ENCODE results near the gene CPSF3.

Gene CPSF3

GRCh38 chr2:9406529-9407362 lies 16.7 kb upstream of the CPSF3 start:
- CTCF ChIA-PET = no interaction called here

DNA sequence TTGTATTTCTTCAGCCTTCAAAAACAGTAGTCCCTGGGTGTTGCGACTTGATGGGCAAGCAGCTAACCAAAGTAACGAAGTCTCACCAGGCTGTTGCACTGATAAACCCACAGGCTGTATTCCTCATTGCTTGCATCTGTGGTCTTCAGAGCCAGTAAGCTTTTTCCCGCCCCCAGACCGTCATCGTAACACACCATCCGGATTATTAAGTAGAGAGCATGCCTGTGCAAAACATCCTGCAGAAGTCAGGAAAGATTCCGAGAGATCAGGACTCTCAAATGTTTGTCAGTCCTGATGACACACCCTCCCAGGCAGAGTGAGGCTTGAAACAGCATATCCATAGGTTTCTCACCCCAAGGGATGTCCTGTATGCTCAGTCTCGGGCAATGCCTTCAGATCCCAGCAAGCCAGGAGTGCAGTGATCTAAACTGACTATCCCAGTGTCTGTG lies 16.1 kb upstream of the CPSF3 start:
- ChIA-PET CTCF (no interaction called here), POLR2A (no interaction called here)
- no peak for DNase-seq (ENCODE audit: extremely low spot score)
- no peak for TF ChIP-seq CTBP1 (IDR thresholded peaks at IDR 0.05; ENCODE audit: borderline replicate concordance)
- TF ChIP-seq ZNF384 (IDR thresholded peaks at IDR 0.05) = no peak
- no peak for TF ChIP-seq FOXK2 (IDR thresholded peaks at IDR 0.05)
- TF ChIP-seq ELF4 (IDR thresholded peaks at IDR 0.05) = no peak
- no peak for TF ChIP-seq TARDBP (IDR thresholded peaks at IDR 0.05)
- no peak for TF ChIP-seq LEF1 (IDR thresholded peaks at IDR 0.05; ENCODE audit: borderline replicate concordance)
- no peak for TF ChIP-seq ARNT (IDR thresholded peaks at IDR 0.05)
- TF ChIP-seq SUZ12 (IDR thresholded peaks at IDR 0.05) = no peak
- no peak for TF ChIP-seq NFRKB (IDR thresholded peaks at IDR 0.05)
- no peak for TF ChIP-seq PKNOX1 (IDR thresholded peaks at IDR 0.05)
- no peak for TF ChIP-seq BHLHE40 (IDR thresholded peaks at IDR 0.05; ENCODE audit: borderline replicate concordance)
- no peak for TF ChIP-seq SP1 (IDR thresholded peaks at IDR 0.05)

More at GRCh38 chr2:9406529-9407362, 16.7 kb upstream of the CPSF3 start:
- POLR2A ChIA-PET = no interaction called here
- no peak for DNase-seq (ENCODE audit: extremely low spot score)
- no peak for TF ChIP-seq ZNF384 (IDR thresholded peaks at IDR 0.05)
- TF ChIP-seq FOXM1 (IDR thresholded peaks at IDR 0.05; ENCODE audit: borderline replicate concordance) = no peak
- TF ChIP-seq FOXK2 (IDR thresholded peaks at IDR 0.05) = no peak

- ChIA-PET POLR2A (no interaction called here), CTCF (no interaction called here)
- no peak for DNase-seq (ENCODE audit: extremely low spot score)
- TF ChIP-seq SP1 (IDR thresholded peaks at IDR 0.05) (no peak), PKNOX1 (IDR thresholded peaks at IDR 0.05) (no peak), ELF4 (IDR thresholded peaks at IDR 0.05) (no peak), FOXA1 (IDR thresholded peaks at IDR 0.05) (no peak), ARNT (IDR thresholded peaks at IDR 0.05) (no peak), ZNF384 (IDR thresholded peaks at IDR 0.05) (no peak), LEF1 (IDR thresholded peaks at IDR 0.05; ENCODE audit: borderline replicate concordance) (no peak), L3MBTL2 (conservative IDR thresholded peaks at IDR 0.05) (no peak), CTBP1 (IDR thresholded peaks at IDR 0.05; ENCODE audit: borderline replicate concordance) (no peak), BHLHE40 (IDR thresholded peaks at IDR 0.05; ENCODE audit: borderline replicate concordance) (no peak), FOXK2 (IDR thresholded peaks at IDR 0.05) (no peak), FOXM1 (IDR thresholded peaks at IDR 0.05; ENCODE audit: borderline replicate concordance) (no peak), SUZ12 (IDR thresholded peaks at IDR 0.05) (no peak), NFRKB (IDR thresholded peaks at IDR 0.05) (no peak), TARDBP (IDR thresholded peaks at IDR 0.05) (no peak), HDGF (IDR thresholded peaks at IDR 0.05; ENCODE audit: borderline replicate concordance) (no peak)
These were observed 14.8 kb upstream of the CPSF3 start for GRCh38 chr2:9408641-9409151.

DNA sequence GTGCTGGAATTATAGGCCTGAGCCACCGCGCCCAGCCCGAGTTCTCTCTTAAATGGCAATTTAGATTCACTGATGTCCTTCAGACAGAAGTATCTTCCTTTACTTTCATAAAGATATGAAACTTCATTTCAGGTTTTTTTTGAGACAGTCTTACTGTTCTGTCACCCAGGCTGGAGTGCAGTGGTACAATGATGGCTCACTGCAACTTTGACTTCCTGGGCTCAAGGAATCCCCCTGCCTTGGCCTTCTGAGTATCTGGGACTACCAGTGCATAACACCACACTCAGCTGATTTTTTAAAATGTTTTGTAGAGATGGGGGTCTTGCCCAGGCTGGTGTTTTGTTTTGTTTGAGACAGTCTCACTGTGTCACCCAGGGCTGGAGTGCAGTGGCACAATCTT lies 13.3 kb upstream of the CPSF3 start:
- ChIA-PET POLR2A (no interaction called here), CTCF (no interaction called here)
- no peak for DNase-seq (ENCODE audit: extremely low spot score)
- TF ChIP-seq TARDBP (IDR thresholded peaks at IDR 0.05) = no peak
- TF ChIP-seq ARNT (IDR thresholded peaks at IDR 0.05) = no peak
- TF ChIP-seq FOXA1 (IDR thresholded peaks at IDR 0.05) = no peak
- TF ChIP-seq PKNOX1 (IDR thresholded peaks at IDR 0.05) = no peak
- TF ChIP-seq ELF4 (IDR thresholded peaks at IDR 0.05) = no peak
- no peak for TF ChIP-seq BHLHE40 (IDR thresholded peaks at IDR 0.05; ENCODE audit: borderline replicate concordance)
- no peak for TF ChIP-seq HDGF (IDR thresholded peaks at IDR 0.05; ENCODE audit: borderline replicate concordance)
- no peak for TF ChIP-seq SP1 (IDR thresholded peaks at IDR 0.05)
- TF ChIP-seq FOXK2 (IDR thresholded peaks at IDR 0.05) = no peak
- TF ChIP-seq LEF1 (IDR thresholded peaks at IDR 0.05; ENCODE audit: borderline replicate concordance) = no peak

GRCh38 chr2:9412781-9413180 lies 10.7 kb upstream of the CPSF3 start:
- no peak for DNase-seq (ENCODE audit: extremely low spot score)
- CTCF ChIA-PET = no interaction called here

GRCh38 chr2:9415516-9416169 lies 7.8 kb upstream of the CPSF3 start:
- TF ChIP-seq CTBP1 (IDR thresholded peaks at IDR 0.05; ENCODE audit: borderline replicate concordance) (no peak), ARNT (IDR thresholded peaks at IDR 0.05) (no peak), SUZ12 (IDR thresholded peaks at IDR 0.05) (no peak), FOXK2 (IDR thresholded peaks at IDR 0.05) (no peak), ZNF384 (IDR thresholded peaks at IDR 0.05) (no peak), L3MBTL2 (conservative IDR thresholded peaks at IDR 0.05) (no peak), NFRKB (IDR thresholded peaks at IDR 0.05) (no peak), FOXM1 (IDR thresholded peaks at IDR 0.05; ENCODE audit: borderline replicate concordance) (no peak), SP1 (IDR thresholded peaks at IDR 0.05) (no peak)
- CTCF ChIA-PET = no interaction called here
- POLR2A ChIA-PET = no interaction called here
- no peak for DNase-seq (ENCODE audit: extremely low spot score)

More at GRCh38 chr2:9412781-9413180, 10.7 kb upstream of the CPSF3 start:
- POLR2A ChIA-PET = no interaction called here
- TF ChIP-seq ELF4 (IDR thresholded peaks at IDR 0.05) = no peak

All from HEK293T (cell line).